C1 segment of cervical spinal cord (tissue), 14 donors: Measurements from ENCODE around the gene KATNB1.
"Not testable (repeated sequence)": the region's sequence is repeated elsewhere in the genome, so short reads cannot be mapped to it uniquely, and the experiment has no call there.

Experiments
- DNase-seq, 14 donors: peaks; one replicate each; lab custom pipeline; 2025; lab: John Stamatoyannopoulos, UW

KATNB1 gene

DNA sequence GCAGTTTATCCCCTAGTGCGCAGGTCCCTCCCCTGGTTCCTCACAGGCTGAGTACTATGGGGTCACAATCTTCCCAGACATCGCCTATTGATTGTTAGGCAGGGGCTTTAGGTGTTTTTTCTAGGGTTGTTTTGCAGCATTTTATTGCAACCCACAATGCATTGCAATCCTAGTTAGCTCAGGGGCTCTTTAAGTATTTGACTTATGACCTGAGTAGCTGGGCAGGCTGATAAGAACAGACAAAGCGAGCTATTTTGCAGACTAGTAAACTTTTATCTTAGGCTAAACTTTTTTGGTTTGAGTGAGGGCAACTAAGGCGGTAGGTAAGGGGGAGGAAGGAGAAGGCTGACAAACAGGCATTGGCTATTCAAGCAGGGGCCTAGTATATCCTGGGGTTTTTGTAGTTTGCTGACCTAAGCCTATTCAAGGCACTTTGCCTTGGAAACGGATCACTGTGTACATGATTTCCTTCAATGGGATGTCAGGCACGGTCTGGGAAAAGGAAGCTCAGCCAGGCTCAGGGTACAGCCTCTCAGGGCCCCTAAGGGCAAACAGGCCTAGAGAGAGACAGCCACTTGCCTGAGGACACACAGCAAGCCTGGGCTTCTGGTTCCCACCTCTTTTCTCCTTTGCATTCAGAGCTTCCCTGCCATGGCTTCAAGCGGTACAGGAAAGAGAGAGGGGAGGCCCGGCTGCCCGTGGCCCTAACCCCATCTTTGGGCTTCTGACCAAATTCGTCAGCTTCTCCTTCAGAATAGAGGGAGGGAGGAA lies 34.6 kb upstream of the KATNB1 start:
- DNase-seq, result no peak

DNA sequence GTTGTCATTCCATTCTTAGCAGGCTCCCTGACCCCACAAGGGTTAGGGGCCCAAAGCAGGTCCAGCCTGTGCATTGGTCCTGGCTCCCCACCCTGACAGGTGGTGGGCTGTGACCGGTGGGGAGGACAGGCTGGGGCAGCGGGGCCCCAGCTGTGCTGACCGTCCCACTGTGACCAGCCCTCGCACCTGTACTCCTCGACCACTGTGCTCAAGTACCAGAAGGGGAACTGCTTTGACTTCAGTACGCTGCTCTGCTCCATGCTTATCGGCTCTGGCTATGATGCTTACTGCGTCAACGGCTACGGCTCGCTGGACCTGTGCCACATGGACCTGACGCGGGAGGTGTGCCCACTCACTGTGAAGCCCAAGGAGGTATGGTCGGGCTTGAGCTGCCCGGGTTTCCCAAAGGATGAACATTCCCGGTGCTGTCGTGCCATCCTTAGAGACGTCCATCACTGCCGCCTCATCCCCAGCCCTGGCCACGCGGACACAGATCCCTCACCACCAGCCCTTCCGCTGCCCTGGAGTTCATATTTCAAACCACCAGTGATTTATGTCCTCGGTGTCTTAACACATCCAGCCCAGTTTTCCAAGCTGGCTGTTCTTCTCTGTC lies 33.7 kb upstream of the KATNB1 start:
- no peak for DNase-seq

DNA sequence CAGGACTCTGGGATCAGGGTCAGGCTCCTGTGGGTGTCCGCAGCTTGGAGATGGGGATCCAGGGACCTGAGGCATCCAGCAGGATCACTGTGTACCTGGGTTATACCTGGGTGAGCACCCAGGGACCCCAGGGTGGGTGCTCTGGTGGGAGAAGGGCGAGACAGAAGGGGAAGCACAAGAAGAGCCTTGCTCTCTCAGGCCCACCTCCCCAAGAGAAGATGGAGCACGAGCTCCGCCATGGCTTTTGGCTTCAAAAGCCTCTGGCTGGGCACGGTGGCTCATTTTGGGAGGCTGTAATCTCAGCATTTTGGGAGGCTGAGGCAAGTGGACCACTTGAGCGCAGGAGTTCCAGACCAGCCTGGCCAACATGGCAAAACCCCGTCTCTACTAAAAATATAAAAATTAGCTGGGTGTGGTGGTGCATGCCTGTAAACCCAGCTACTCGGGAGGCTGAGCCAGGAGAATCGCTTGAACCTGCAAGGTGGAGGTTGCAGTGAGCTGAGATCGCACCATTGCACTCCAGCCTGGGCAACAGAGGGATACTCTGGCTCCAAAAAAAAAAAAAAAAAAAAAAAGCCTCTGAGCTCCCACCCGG lies 32.1 kb upstream of the KATNB1 start:
- DNase-seq, result no peak

DNA sequence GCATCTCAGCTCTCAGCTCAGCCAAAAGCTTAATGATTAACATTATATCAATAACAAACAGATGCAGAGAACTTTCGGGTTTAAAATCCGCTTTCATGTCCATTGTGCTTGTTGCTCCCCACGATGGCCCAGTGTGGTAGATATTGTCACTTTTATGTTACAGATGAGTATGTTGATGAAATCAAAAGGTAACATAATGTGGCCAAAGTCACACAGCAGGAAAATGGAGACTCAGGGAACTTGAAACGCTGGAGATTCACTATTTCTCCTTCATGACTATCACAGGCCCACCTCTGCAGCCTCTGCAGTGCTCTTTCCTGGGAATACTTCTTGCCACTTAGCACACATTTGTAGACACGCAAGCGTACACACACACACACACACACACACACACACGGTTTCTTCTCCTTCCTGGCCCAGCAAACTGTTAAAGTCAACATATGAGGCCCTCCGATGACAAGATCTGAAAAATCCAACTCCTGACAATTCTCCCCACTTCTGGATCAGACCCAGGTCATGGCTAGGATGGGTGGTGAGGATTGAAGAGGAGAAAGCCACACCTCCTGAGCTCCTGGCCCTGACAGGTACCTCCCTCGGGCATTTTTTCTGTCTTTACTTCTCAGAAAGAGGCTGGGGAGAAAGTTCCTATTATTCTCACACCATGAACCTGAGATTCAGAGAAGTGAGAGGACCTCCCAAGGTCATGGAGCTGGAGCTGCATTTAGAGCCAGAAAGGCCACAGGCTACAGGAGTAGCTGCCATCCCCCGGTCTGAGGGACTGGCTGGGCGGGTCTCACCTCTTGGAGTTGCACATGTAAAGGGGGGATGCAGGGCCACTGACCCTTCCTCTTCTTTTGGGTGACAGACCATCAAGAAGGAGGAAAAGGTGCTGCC lies 31.3 kb upstream of the KATNB1 start:
- no peak for DNase-seq

DNA sequence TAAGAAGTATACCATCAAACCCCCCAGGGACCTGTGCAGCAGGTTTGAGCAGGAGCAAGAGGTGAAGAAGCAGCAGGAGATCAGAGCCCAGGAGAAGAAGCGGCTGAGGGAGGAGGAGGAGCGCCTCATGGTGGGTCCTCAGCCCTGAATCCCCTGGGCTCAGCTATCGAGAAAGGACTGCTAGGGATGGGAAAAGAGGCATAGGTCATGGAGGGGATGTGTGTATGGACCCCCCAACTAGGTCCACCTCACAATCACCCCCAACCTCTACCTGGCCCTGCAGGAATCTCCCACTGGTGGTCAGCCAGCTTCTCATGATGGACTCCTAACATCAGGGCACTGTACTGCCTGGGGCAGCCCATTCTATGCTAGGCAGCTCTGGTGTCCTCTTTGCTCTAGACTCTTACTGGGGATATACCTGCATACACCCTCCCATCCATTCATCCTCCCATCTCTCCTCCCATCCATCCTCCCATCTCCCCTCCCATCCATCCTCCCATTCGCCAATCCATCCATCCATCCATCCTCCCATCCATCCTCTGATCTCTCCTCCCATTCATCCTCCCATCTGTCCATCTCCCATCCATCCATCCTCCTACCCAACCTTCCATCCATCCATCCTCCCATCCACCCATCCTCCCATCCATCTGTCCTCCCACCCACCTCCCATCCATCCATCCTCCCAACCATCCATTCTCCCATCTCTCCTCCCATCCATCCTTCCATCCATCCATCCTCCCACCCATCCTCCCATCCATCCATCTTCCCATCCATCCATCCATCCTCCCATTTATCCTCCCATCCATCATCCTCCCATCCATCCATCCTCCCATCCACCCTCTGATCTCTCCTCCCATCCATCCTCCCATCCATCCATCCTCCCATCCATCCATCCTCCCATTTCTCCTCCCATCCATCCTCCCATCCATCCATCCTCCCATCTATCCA lies 30.4 kb upstream of the KATNB1 start:
- no peak for DNase-seq

DNA sequence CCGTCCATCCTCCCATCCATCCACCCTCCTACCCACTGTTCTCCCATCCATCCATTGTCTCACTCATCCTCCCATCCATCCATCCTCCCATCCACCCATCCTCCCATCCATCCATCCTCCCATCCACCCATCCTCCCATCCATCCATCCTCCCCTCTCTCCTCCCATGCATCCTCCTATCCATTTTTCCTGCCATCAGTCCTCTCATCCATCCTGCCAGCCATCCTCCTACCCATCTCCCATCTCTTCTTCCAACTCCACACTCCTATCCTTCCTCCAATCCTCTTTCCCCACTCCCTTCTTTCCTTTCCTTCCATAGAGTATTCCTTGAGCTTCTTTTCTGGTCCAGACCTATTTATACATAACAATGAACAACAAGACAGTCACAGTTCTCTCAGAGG lies 28.9 kb upstream of the KATNB1 start:
- DNase-seq, result no peak

DNA sequence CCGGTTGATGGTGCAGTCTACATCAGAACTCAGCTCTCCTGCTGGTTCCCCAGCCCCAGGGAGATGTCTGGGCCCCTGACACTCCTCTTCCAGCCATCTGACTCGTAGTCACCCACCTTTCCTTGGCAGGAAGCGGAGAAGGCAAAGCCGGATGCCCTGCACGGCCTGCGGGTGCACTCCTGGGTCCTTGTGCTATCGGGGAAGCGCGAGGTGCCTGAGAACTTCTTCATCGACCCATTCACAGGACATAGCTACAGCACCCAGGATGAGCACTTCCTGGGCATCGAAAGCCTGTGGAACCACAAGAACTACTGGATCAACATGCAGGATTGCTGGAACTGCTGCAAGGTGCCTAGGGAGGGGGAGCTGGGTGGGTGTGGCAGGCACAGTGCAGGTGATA lies 28.2 kb upstream of the KATNB1 start:
- DNase-seq, result no peak

DNA sequence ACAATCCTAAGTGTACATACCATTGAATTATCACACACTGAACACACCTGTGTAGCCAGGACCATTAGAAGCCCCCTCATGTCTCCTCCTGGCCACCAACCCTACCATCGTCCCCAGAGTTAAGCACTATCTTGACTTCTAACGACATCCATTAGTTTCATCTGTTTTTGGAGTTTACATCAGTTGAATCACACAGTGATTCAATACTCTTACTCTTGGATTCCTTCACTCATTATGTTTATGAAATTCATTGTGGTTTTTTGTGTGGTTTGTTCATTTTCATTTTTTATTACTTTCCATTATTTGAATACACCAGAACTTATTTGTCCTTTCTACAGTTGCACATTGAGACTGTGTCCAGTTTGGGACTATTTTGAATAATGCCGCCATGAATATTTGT lies 27.4 kb upstream of the KATNB1 start:
- DNase-seq, result no peak

DNA sequence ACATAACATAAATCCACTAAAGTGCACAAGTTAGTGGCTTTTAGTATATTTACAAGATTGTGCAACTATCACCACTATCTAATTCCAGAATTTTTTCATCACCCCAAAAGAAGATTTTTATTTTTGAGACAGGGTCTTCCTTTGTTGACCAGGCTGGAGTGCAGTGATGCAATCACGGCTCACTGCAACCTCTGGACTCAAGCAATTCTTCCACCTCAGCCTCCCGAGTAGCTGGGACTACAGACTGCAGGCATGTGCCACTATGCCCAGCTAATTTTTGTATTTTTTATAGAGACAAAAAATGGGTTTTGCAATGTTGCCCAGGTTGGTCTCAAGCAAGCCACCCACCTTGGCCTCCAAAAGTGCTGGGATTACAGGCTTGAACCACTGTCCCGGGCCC lies 25.9 kb upstream of the KATNB1 start:
- DNase-seq, result no peak

DNA sequence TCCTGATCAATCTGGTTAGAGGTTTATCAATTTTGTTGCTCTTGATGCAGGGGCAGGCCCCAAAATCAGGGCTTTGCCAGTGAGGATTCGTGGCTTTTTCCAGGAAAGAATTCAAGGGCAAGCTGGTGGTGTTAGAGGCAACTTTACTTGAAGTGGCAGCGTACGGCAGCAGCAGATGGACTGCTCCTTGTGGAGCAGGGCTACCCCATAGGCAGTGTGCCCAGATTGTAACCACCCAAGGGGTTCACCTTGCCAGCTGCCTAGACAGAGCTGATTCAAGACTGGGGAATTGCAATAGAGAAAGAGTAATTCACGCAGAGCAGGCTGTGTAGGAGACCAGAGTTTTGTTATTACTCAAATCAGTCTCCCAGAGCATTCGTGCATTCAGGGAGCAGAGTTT lies 24.2 kb upstream of the KATNB1 start:
- DNase-seq, result peak in 1 of 14 donors; percentile 4

DNA sequence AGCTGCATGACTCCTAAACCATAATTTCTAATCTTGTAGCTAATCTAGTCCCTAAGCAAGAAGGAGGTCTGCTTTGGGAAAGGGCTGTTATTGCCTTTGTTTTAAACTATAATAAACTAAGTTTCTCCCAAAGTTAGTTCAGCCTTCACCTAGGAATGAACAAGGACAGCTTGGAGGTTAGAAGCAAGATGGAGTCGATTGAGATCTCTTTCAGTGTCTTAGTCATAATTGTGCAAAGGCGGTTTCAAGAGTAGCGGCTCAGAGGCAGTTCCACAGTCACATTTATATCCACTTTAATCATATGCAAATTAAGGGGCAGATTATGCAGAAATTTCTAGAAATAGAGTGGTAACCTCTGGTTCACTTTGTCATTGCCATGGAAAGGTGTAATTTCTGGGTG lies 23.6 kb upstream of the KATNB1 start:
- no peak for DNase-seq

DNA sequence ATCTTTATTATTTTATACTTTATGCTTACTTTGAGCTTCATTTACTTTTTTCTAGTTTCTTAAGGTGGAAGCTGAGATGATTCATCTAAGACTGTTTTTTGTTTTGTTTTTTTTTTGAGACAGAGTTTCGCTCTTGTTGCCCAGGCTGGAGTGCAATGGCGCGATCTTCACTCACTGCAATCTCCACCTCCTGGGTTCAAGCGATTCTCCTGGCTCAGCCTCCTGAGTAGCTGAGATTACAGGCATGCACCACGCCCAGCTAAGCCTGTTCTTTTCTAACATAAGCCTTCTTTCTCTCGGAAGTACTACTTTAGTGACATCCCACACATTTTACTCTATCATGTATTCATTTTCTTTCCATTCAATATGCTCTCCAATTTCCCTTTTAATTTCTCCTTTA lies 23.0 kb upstream of the KATNB1 start:
- DNase-seq, result not testable (repeated sequence)

DNA sequence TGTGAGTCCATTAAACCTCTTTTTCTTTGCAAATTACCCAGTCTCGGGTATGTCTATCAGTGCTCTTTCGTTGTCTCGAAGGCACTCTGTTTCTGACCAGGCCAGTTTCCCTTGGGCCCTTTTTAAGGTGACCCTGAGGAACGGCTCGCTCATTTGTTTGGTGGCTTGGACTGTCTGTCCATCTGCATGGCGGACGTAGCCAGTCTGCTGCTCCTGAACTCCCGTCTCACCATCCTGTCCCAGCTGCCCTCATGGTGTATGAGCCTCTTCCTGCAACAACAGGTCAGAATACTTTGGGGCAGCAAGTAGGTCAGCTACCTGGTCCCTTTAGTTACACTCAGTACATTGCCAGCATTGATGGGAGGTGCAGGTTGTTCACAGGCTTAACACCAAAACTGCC lies 22.0 kb upstream of the KATNB1 start:
- no peak for DNase-seq

DNA sequence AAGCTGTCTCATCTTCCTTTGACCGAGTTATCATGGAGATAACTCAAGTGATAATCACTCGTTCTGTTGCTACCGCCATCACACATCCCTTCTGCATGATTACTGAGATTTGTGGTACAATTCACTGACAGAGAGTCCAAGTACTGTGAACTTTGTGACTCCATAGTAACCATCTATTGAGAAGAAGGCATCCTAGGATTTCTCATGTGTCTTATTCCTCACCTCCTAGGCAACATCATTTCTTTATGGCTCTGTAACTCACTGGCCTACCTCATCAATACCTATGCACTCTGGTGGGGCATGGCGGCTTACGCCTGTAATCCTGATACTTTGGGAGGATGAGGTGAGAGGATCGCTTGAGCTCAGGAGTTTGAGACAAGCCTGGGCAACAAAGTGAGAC lies 21.5 kb upstream of the KATNB1 start:
- no peak for DNase-seq

DNA sequence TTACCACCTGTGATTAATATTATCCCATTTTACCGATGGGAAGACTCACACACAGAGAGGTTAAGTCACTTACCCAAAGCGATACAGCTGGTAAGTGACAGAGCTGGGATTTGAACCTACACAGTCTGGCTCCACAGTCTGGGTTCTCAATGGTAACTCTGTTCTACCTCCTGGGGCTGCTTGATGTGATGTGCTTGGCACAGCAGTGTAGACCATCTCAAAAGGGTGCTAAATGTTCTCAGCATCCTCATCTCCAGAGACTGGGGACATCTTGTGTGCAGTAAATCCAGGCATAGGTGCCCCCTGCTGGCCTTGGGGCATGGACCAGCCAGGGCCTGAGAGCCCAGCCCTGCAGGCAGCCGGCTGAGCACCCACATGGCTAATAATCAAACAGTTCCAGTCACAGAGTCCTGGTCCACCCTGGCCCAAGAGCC lies 15.4 kb upstream of the KATNB1 start:
- DNase-seq, result peak in 6 of 14 donors; percentile 2 to 48 (median 14)

DNA sequence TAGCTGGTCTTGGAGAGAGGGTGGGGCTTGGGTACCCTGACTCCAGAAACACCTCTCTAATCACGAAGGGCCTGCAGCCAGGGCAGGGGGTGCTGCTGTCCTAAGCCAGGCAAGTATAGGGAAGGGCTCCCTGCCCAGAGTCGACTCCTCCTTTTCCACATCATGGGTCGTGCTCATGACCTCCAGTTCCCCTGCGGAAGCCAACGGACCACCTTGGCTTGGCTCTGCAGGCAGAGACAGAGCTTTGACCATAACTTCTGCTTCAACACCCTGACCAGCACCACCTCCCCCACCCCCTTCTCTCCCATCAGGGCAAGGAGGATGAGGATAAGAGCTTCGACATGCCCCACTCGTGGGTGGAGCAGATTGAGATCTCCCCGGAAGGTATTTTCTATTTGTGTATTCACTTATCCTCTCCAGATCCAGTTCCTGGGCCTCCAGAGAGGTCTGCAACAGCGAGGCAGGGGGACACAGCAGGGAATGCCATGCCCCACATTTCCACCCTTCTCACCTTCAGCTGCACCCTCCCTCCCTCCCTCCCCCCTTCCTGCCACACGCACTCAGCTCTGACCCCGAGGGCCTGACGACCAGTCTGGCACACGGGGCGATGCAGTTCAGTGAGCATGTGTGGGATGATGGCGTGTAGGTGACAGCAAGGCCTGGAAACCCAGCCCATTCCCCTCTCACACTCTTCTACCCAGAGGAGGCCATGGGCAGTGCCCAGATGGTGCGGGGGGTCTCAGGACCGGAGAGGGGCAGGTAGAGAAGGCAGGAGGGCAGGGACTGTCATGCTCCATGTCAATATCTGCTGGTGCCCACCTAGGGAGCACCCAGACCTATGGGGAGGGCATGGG lies 14.0 kb upstream of the KATNB1 start:
- DNase-seq, result no peak

DNA sequence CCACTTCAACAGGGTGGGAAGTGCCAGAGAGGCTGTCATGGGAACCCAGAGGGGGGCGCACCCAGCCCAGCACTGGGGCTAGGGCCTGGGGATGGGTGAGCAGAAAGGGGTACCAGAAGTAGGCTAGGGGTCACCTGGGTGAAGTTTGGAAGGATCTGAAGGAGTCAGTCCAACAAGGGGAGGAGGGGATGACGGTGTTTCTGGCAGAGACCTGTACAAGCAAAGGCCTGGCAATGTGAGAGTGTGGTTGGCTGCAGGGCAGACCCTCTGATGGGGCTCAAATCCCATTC lies 13.4 kb upstream of the KATNB1 start:
- no peak for DNase-seq

DNA sequence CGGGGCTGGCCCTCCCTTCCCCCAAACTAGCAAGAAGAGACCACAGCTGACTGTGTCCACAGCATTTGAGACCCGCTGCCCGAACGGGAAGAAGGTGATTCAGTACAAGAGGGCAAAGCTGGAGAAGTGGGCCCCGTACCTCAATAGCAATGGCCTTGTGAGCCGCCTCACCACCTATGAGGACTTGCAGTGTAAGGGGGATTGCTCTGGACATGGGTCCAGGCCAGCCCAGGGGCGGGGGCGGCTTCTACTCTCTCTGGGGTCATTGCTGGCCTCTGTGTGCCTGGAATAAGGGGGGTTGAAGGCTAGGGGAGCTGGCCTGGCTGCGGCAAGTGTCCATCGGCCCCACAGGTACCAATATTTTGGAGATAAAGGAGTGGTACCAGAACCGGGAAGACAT lies 12.9 kb upstream of the KATNB1 start:
- peak in 1 of 14 donors; percentile 6 for DNase-seq

DNA sequence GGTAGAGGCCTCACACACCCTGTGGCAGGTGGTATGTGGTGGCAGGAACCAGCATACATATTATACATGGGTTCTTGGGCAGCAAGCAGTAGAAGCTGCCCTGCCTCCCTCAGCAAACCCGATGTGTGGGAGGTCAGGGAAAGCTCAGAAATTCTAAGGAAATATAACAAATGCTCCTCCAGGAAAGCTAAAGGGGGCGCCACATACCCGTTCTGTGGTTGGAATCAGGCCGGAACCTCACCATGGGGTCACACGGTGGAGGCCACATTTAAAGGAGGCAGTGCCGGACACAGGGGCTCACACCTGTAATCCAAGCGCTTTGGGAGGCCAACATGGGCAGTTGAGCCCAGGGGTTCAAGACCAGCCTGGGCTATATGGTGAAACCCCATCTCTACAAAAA lies 12.4 kb upstream of the KATNB1 start:
- DNase-seq, result no peak

DNA sequence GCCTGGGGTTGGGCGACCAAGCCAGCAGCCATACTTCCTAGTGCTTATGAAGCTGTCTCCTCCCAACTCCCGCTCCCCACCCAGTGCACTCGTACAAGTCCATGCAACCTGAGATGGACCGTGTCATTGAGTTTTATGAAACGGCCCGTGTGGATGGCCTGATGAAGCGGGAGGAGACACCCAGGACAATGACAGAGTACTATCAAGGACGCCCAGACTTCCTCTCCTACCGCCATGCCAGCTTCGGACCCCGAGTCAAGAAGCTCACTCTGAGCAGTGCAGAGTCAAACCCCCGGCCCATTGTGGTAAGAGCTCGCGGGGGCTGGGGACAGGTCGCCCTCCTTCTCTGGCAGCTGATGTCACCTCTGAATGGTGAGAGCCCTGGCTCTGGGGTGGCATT lies 11.0 kb upstream of the KATNB1 start:
- DNase-seq, result no peak
